K562 (cell line): ENCODE data around the gene SUMF1. TPM values are rescaled to one million over a fixed set of nuclear protein-coding genes. Genes with fewer than 3 reads are reported as not detected.

ENCODE experiments used
- KDM2B ChIP-seq: fragments of 250-450 bp; sonication (Bioruptor Pico); IDR thresholded peaks from 2 replicates; pipeline ENCODE4 v1.8.0; 2021; ENCODE audit warnings: mild to moderate bottlenecking, moderate library complexity
- RFX1 ChIP-seq: fragments of 450-650 bp; IDR thresholded peaks from 2 replicates; pipeline ENCODE4 v1.6.1; 2016; ENCODE audit warnings: mild to moderate bottlenecking, moderate library complexity
- STAT6 ChIP-seq: sonication (generic); formaldehyde crosslinking; IDR thresholded peaks from 2 replicates; pipeline ENCODE4 v1.8.1; 2023; ENCODE audit warnings: mild to moderate bottlenecking, missing genetic modification reagents
- TAF15 ChIP-seq: fragments of 200-400 bp; formaldehyde crosslinking; IDR thresholded peaks from 2 replicates; pipeline ENCODE4 v1.6.1; 2017; ENCODE audit warnings: mild to moderate bottlenecking, low read depth, low read length, moderate library complexity
- ZBTB40 ChIP-seq, 2 experiments: fragments of 450-650 bp in 1 of 2; sonication (generic) in 1 of 2; formaldehyde crosslinking in 1 of 2; IDR thresholded peaks; 2 replicates each; pipeline versions ENCODE4 v1.7.1 to v1.9.0; 2016 to 2022; ENCODE audit warnings: inconsistent platforms in 1 of 2, mild to moderate bottlenecking in 1 of 2, missing genetic modification reagents in 1 of 2
- ZBTB7A ChIP-seq: IDR thresholded peaks from 2 replicates; pipeline ENCODE4 v1.6.1; 2011; ENCODE audit warnings: low read depth, mild to moderate bottlenecking, low read length, moderate library complexity, borderline replicate concordance; ENCODE audit not compliant: control insufficient read depth
- polyA plus RNA-seq, 8 experiments: library from polyadenylated mRNA; depleted of rRNA in 4 of 8; stranded (reverse) in 5 of 8; unstranded in 3 of 8; fragments of >200 nt; fragmentation: Nextera tagmentation in 2 of 8; fragmentation: Illumina TruSeq in 1 of 8; extraction: Ambion mirVana in 2 of 8; extraction: Trizol in 1 of 8; gene quantifications; 2 replicates each; pipeline versions ENCODE4 v1.2.1 to v1.2.3, GENCODE V29; 2011 to 2014; ENCODE audit warnings: inconsistent platforms in 1 of 8, missing spikeins in 1 of 8
- total RNA-seq, 7 experiments: library from RNA; depleted of rRNA in 6 of 7; stranded (reverse); fragments of >200 nt in 6 of 7; fragmentation: Illumina TruSeq in 2 of 7; extraction: Trizol in 2 of 7; gene quantifications; 2 replicates each; pipeline versions ENCODE4 v1.2.1 to v1.2.3, GENCODE V29; 2011 to 2021; ENCODE audit warnings: low replicate concordance in 1 of 7

Gene SUMF1
- total and polyA plus RNA-seq, 9 of the 15 experiments (the other 6 are each of a cell fraction or from before 2014, with no cell fraction given) = 1.3 to 7.4 (median 4.2) TPM

DNA sequence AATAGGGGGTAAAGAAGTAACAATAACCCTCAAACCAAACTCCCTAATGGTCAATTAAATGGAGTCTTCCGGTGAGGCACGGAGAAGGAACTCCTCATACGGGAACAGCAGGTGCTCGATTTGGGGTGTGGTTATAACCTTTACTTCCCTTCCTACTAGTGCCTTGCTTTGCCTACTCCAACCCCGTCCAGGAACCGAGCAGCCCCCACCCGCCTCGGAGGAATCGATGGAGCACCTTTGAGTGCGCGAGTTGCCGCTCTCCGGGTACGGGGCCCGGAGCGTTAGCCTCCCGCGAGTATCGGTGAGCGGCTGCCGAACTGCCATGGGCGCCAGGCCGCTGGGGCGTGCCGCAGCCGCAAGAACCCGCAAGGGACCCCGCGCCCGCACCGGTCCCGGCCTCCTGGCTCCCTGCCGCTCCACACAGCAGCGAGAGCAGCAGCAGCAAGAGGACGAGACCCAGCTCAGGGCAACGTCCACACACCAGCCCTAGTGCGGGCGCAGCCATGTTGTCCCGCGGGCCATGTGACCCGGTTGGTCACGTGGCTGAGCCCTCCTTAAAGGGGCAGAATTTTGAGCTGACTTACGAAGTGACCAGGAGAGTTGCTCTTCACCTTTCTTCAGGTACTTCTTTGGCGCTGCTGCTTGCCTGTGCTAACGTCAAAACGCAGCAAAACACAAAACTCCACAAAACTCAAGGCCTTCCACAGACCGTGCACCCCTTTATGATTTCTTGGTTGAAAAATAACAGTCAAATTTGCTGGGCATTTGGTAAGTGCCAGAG, at the start of gene SUMF1 (continued):
- peak; percentile 84 for TF ChIP-seq STAT6 (CRISPR knock-in tag)
- 0 out of 2 replicates have a peak, but pooled peaks have one; percentile 14 for TF ChIP-seq ZBTB40 (IDR thresholded peaks at IDR 0.05)
- TF ChIP-seq ZBTB40 (CRISPR knock-in tag; IDR thresholded peaks at IDR 0.05) = no peak
- TF ChIP-seq TAF15 = no peak
- no peak for TF ChIP-seq RFX1
- TF ChIP-seq ZBTB7A = no peak
- no peak for TF ChIP-seq KDM2B
